Muscle of back (tissue), 11 donors: Measurements from ENCODE around the gene BRD3OS. TPM values are rescaled to one million over a fixed set of nuclear protein-coding genes. Genes with fewer than 3 reads are reported as not detected.

Source experiments
- DNase-seq, 3 donors: peaks; one replicate each; pipeline versions ENCODE4 v3.0.0 to v3.0.0-alpha.2; 2013
- polyA plus RNA-seq, 10 donors: library from polyadenylated mRNA; unstranded; fragments of 120-200 nt; gene quantifications; one replicate each; pipeline ENCODE4 v1.2.1, GENCODE V29; 2013; ENCODE audit not compliant: insufficient read length in 10 of 10

Gene BRD3OS
- polyA plus RNA-seq, 10 donors = 6.8 to 11.9 (median 9.3) TPM

DNA sequence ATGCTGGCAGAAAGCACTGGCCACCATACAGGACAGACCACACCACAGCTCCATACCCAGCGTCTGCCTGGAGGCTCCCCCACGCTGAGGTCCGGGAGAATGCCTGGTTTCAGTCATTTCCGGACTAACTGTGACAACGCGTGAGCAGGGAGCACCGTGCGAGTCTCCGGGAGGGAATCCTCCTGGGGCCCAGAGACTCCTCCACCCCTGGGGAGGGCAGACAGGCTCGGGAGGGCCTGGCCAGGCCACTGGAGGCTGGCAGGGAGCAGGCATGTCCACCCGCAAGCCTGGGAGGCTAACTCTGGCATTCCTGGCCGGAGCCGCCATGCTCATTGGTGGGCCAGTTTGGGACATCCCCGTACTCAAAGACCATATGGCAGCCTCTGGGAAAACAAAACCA lies 6.5 kb downstream of the BRD3OS start:
- no peak for DNase-seq

DNA sequence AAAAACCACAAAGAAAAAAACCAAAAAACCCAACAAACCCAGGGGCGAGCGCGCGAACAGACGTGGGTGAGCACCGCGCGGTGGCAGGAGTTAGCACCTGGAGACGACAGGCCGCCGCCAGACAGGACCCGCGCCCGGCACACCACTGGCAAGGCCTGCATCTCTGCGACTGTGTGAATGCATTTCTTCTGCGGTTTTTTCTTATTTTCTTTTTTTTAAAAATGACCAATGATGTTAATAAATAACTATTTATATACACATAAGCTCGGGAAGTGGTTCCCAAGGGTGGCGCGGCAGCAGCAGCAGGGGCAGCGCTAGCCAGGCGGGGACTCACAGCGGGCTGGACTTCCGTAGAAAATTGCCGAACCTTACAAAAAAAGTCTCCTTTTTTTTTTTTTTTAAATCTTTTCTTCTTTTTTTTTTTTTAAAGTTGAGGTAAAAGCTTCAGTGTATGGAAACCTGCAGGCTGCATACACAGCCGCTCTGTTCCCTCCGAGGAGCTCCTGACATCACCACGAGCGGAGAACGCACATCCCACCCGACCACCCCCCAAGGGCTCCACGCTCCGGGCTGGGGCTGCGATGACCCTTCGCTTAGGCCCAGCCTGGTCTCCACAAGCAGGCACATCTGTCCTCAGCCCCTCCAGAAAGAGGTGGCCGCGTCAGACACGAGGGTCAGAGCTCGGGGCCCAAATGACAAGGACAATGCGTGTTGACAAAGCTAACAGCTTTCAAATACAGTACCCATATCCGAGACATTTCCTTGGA lies 7.4 kb downstream of the BRD3OS start:
- DNase-seq = no peak

DNA sequence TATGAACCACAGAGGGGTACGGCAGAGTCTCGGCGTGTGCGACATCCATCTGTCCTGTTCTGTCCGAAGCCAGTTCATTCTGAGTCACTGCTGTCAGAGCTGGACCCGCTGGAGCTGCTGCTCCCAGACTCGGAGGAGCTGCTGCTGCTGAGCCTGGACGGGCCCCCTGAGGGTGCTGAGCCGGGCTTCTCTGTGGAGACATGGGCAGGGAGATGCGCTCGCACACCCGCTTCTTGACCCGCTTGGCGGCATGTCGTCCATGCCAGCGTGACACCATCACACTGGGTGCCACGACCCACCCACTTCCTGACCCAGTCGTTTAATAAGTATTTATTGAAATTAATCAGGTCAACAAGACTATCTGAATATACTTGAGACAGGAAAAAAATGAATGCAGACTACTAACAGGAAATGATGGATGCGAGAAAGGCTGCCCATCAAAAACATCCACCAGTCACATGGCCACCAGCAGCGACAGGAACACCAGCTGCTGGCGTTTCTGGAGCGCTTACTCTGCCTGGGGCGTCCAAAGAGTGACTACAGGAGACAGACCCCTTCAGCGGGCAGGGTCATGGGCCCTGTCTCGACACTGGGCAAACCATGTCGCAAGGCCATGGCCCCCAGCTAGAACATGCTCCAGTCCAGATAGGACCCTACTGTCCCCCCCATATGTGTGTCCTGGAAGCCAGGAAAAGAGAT lies 8.4 kb downstream of the BRD3OS start:
- no peak for DNase-seq

DNA sequence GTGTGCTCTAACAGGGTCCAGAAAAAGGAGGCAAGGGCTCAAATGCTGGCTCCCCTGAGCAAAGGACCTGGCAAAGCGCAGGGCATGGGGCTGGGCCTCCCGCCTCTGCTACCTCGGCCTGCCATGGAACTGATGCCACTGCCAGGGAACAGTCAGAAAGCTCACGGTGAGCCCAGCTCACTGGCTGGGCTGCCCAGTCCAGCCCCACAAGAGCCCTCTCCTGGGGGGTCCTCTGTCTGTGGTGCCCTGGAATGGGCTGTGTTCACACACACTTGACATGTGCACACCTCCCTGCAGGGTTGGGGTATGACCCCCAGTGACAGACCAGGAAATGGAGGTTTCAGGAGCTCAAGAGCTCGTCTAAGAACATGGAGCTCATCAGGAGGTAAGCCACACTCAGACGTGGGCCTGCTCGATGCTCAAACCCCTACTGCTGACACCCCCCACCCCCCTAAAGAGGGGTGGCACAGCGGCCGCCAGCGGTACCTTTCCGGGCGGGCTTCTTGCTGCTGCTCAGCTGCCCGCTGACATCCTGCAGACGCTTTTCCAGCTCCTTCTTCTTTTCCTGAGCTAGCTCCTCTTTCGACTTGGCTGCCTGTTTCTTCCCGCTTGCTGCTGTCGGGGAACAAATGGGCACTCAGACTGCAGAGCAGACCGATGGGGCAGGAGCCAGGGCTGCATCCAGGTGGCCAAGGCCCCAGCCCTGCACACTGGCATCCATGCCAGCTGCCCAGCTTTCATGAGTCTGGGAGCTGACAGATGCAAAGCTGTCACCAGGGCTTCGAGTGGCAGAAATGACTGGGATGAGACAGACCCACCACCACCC lies 9.1 kb downstream of the BRD3OS start:
- no peak for DNase-seq

DNA sequence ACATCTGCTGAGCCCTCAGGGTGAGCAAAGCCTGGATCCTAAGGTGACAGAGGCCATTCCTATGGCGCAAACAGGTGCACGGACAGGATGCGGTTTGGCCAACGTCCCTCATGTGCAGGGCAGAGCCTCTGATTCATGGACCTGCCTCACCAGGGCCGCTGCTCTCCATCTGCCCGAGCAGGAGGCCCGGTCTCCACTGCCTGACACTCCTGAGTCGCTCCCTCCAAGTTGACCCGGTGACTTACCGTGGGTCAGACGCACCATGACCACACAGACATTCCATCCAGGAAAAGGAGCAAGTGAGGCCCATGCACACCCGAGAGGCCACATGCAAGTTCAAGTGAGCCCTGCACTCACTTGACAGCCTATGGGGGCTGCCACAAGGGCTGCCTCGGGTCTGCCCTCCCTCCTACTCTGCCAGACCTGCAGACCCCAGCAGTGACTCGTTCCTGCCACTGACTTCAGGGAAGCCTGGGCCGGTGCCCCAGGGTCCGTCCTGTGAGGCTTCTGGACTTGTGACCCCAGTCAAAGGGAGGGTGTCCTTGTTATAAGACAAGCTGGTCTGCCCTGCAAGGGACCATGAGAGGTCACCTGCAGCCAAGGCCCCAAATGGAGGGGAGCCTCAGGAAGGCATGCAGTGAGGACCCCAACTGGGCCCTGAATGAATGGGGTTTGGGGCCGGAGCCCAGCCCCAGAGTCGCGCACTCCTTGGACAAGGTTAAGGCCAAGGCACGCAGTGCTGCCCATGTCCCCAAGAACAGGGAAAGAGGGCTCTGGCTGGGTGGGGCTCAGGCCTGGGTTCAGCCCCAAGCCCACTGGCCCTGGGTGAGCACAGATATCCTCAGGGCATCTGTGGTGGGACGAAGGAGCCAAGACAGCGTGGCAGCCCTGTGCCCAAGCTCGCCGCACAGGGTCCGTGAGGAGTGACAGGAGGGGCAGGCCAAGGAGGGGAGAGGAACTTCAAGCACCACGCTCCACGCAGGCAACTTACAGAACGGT lies 10.1 kb downstream of the BRD3OS start:
- no peak for DNase-seq

DNA sequence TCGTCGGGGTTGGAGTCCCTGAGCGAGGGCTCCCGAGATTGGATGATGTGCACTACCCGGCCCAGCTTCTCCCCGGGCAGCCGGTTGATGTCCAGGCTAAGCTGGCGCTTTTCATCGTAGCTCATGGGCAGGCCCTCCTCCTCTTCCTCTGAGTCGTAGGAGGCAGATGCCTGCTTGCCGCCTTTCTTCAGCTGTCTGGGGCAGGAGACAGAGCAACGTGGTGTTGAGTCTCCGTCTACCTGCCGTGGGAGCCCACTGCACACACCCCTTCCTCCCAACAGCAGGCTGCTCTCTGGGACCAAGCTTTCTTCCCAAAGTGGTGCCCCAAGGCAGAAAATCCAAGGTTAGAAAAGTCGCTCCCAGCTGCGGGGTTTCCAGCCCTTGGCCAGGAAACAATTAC lies 10.8 kb downstream of the BRD3OS start:
- no peak for DNase-seq

DNA sequence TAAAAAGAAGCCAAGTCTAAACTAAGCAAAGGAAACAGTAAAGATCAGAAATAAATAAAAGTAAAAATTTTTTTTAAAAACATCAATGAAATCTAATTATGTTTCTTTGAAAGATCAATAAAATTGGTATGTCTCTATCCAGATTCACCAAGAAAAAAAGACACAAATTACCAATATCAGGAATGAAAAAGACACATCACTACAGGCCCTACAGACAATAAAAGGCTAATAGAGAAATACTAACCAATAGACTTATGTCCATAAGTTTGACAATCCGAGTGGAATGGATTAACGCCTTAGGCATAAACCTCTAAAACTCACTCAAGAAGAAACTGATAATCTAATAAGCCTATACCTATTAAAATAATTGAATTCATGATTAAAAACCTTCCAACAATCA lies 12.4 kb downstream of the BRD3OS start:
- no peak for DNase-seq

DNA sequence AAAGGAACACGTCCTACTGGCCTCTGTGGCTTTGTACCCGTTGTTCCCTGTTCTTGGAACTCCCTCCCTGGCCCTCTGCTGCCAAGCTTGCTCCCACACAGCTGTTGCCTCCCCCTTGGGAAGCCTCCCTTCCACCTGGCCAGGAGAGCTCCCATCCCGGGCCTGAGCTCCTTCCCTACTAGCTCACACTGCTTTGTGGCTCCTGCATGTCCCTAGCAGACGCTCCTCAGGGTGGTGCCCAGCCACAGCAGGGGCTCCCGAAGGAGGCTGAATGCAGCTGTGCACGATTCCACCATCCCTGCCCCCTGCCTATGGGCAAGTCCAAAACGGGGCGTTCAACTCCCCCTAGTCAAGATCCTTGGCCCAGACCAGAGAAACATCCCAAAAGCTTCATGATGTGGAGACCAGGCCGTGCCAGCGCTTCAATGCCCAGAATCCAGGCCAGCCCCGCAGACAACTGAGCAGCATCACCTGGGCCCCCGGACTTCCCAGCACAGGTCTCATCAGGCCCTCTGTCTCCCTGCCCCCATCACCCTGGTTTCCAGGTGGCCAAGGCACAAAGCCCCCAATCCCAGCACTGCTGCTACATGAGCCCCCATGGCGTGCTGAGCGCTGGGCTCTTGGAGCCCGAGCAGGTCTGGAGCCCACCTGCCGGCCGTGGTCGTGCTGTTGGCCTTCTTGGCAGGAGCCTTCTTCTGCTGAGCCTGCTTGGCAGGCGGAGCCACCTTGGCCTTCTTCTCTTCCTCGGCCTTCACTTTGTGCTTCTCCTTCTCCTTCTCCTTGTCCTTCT lies 14.3 kb downstream of the BRD3OS start:
- DNase-seq = no peak

DNA sequence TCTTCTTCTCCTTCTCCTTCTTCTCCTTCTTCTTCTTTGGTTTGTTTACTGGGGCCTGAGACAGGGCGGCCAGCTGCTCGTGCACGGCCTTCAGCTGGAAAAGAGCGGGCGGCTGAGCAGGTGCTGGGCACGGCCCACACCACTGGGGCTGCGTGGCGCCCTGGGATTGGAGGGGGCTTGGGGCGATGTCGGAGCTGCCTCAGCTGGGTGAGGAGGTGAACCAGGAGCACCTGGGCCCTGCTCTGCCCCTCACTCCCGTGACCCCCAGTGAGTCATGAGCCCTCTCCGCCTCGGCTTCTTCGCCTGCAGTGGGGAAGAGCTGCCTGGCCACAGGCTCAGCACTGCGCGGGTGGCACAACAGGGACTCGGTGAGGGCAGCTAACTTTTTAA lies 14.9 kb downstream of the BRD3OS start:
- no peak for DNase-seq

DNA sequence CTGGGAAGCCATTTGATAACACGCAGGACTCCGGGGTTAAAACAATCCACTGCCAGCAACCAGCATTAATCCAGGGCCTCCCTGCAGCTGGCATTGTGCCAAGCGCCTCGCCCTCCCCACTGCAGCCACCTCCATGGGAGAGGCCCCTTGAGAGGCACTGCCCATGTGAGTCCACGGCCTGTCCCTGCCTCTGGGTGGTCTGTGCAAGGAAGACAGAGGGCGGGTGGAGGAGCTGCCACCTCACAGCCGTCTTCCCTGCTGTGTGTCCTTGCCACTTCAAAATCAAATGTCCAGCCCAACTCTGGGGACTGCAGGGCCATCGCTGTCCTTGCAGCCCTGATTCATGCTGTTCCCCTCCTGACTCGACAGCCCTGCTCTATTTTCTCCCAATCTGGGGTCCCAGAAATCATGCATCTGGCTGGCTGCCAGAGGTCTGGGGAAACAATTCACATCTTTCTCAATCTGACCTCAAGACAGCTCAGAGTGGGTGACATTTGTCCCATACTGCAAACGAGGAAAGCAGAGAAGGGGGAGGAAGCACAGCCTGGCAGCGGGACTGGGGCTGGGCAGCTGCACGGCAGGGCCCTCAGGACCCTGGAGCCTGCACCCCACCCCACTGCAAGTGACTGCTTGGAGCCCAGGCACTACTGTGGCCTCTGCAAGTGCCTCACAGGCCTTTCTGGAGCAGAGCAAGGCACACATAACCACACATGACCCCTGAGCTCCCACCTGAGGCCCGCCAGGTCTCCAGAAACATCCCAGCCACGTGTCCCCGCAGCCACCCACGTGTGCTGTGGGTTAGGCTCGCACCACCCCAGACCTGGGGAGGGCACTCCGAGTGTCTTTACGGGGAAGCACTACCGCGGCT lies 15.7 kb downstream of the BRD3OS start:
- DNase-seq = no peak

DNA sequence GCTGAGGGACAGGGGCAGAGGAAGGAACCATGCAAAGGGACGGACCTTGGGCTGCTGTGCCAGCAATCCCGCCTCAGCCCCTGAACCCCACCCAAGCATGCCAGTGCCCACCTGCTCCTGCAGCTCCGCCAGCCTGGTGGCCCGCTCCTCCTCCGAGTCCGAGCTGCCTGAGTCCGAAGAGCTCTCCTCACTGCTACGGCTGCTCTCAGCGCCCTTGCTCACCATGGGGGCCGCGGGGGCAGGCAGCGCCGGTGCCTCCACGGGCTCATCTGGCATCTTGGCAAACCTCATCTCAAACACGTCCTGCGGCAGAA lies 16.3 kb downstream of the BRD3OS start:
- no peak for DNase-seq

DNA sequence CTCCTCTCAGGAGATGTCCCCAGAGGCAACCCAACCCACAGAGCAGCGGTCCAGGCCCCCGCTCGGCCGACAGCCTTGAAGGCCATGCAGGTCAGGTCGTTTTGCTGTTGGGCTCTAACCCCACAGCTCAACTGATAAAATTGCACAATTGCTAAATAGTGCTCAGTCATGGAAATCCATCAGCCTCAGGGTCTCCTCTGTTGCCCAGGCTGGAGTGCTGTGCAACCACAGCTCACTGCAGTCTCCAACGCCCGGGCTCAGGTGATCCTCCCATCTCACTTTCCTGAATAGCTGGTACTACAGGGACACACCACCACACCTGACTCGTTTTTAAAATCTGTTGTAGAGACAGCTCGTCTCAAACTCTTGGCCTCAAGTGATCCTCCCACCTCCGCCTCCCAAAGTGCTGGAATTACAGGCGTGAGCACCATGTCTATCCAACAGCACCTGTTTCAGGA lies 18.3 kb downstream of the BRD3OS start:
- DNase-seq = no peak

DNA sequence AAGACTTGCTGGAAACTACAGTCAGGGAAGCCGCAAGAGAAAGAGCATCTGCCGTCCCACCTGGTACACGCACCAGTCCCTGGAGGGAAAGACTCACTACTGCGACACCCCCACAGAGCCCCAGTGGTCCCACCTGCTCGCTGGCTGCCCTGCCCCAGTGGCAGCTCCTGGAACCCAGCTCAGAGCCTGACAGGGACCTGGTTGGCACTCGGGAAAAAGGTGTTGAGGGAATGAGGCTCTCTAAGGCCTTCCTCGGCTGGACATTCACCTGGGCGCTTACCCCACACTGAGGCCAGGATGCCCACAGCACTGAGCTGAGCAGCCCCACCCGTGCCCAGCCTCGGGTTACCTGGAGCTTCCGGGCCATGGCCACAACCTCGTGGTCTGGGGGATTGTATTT lies 19.7 kb downstream of the BRD3OS start:
- DNase-seq = no peak

DNA sequence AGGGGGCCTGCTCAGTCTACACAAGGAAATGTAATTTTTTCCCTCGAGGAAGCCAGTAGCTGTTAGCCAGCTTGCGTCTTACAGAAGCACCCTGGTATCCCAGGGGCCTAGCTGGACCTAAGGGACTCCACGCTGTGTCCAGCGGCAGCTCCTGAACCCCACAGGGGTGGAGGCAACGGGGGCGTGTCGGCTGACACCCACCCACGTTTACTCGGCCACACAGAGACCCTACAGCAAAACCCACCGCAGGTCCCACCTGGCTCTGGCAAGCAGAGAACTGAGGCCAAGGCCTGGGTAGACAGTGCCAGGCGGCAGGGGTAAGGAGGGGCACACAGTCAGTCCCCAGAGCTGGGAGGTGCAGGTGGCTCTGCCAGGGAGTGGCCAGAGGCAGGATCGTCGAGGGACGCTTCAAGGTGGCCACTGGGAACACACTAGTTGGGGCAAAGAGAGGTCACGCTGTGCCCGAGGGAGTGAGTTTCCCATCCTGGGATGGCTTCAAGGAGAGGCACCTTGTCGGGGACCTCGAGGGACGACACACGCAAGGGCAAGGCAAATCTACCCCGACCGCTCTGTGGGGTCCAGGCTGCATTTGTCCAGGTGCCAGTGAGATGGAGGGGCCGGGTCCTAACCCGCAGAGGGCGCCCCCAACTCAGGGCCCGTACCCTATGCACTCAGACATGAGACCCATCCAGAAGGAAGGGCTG lies 20.7 kb downstream of the BRD3OS start:
- DNase-seq = no peak

DNA sequence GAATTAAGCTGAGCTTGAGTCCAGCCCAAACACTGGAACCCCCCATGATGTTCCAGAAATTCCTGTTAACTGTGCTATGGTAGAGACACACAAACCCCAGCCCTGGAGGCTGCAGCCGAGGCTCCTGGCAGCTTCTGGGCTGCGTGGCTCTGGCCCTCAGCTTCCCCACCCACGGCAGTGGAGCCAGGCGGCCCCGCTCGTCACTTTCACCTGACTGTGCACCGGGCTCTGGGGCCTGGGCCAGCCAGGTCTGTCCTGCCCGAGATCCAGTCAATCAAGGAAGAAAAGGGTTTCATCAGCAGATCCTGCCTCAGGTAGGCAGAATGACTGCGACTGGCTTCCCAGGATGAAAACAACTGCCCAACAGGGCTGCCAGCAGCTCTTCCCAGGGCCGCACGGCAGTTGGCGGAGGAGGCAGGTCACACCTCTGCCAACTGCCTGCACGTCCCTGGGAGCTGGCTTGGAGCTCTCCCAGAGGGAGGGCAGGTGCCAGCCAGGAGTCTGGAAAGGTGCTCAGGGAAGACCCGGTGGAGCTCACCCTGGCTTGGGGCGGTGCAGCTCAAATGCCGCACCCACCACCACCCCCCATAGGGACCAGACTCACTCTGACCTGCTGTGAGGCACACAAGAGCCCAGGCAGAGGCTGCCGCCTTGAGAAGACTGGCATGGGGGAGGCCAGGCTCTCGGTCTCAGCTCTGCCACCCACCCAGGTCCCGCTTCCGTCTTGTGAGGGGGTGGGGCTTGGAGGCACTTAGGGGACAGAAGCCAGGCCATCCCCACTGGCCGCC lies 21.8 kb downstream of the BRD3OS start:
- no peak for DNase-seq

DNA sequence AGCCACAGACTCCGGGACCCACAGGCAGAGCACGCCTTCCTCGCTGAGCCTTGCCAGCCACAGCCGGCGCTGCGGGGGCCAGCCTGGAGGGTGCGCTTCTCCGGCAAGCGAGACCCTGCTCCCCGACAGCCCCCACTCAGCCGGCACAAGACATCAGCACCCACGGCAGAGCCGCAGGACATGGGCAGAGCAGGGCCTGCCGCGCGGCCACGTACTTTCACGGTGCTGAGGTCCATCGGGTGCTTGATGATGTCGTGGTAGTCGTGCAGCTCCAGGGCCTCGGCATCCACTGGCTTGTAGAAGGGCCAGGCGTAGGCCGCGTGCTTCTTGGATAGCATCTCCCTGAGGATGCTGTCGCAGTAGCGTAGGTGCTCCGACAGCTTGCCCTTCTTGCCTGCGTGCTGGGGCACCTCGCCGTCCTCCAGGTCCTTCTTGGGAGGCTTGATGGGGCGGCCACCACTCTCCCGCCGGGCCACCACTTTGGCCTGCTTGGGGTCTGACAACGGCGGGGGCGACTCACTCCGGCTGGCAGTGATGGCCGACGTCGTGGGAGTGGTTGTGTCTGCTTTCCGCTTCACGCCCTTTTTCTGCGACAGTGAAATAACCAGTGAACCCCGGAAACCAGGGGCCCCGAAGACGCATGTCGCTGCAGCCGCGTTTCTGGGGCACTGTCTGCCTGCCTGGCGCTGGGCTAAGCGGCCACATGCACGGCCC lies 22.7 kb downstream of the BRD3OS start:
- DNase-seq = no peak

DNA sequence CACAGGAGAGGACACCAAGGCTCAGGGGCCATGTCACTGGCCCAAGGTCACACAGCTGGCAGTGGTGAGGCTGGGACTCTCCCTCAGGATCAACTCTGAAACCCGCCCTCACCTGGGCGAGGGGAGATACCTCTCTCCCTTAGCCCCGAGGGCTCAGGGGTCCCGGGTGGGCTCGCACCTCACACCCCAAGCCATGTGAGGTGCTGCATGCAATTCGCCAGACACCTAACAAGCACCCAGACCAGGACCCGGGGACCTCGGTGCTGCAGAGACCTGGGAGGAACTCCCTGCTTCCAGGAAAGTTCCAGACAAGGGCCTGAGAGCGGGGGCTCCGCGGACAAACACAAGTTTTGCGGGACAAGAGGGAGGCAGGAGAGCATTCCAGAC lies 23.3 kb downstream of the BRD3OS start:
- DNase-seq = no peak
